Measurements from ENCODE around the gene SF3B1.

DNA sequence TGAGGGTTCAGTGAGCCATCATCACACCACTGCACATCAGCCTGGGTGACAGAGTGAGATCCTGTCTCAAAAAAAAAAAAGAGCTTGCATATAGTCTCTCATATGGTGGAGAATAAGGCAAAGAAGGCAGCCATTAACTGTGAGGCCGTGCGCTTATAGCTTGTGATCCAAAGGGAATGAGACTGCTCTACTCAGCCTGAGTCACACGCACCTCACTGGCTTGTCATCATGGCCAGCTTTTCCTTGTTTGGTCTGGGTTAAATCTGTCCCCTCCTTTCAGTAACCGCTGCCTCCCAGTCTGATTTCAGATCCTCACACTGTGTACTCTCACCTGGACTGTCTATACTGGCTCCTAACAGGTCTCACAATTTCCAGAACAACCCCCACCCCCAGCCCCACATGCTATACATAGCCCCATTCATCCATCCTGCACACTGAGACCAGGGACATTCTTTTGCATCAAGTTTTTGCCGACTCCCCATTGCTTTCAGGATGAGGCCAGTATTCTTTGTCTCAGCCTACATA, 88.9 kb downstream of the SF3B1 start:
- TF ChIP-seq, protein P1, sequence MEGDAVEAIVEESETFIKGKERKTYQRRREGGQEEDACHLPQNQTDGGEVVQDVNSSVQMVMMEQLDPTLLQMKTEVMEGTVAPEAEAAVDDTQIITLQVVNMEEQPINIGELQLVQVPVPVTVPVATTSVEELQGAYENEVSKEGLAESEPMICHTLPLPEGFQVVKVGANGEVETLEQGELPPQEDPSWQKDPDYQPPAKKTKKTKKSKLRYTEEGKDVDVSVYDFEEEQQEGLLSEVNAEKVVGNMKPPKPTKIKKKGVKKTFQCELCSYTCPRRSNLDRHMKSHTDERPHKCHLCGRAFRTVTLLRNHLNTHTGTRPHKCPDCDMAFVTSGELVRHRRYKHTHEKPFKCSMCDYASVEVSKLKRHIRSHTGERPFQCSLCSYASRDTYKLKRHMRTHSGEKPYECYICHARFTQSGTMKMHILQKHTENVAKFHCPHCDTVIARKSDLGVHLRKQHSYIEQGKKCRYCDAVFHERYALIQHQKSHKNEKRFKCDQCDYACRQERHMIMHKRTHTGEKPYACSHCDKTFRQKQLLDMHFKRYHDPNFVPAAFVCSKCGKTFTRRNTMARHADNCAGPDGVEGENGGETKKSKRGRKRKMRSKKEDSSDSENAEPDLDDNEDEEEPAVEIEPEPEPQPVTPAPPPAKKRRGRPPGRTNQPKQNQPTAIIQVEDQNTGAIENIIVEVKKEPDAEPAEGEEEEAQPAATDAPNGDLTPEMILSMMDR (IDR thresholded peaks at IDR 0.05) = no peak
- TF ChIP-seq POLR2A (IDR thresholded peaks at IDR 0.05) = no peak
